Activated T-cell treated with anti-CD3 and anti-CD28 coated beads, Interleukin-2, amount 50 U/mL, for 1 hour (primary cell): ENCODE measurements around the gene PRKAB2.
"Not testable (repeated sequence)": the region's sequence is repeated elsewhere in the genome, so short reads cannot be mapped to it uniquely, and the experiment has no call there.

Source experiments
- DNase-seq: peaks from one replicate; pipeline ENCODE4 v3.0.0-alpha.2; 2020

The PRKAB2 gene

GRCh38 chr1:147171399-147172167 is 687 bp downstream of the PRKAB2 start:
- DNase-seq = no peak

DNA sequence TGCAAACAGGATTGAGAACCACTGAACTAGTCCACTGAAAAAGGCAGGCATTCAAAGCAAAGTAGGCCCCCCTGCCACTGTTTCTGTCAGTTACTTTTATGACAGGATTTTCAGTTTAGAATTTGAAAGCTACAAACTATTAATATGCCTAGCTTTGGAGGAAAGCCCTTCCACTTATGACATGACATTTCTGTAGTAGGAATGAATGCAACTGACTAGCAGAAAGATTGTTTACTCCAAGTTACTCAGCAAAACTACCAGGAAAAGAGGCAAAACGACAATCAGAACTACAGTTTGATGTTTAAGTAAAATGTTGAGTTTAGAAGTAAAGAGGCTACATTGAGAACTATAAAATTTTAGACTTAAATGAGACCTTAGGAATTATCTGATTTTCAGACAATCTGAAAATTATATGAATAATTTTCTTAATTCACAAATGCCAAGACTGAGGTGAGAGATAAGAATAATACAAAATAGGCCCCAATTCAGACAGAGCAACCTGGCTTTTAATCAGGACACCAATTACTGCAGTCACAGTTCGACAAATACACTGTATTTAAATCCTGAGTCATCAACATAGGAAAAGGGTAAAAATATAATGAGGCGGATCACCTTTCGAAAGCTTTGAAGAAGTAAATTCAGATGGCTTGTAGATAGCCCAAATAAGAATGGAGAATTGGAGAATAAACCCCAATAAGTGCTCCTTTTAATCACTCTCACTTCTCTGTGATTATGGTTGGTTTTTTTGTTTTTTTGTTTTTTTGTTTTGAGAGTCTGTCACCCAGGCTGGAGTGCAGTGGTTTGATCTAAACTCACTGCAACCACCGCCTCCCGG is 2.2 kb downstream of the PRKAB2 start:
- no peak for DNase-seq

GRCh38 chr1:147169171-147169570 is 3.1 kb downstream of the PRKAB2 start:
- no peak for DNase-seq

DNA sequence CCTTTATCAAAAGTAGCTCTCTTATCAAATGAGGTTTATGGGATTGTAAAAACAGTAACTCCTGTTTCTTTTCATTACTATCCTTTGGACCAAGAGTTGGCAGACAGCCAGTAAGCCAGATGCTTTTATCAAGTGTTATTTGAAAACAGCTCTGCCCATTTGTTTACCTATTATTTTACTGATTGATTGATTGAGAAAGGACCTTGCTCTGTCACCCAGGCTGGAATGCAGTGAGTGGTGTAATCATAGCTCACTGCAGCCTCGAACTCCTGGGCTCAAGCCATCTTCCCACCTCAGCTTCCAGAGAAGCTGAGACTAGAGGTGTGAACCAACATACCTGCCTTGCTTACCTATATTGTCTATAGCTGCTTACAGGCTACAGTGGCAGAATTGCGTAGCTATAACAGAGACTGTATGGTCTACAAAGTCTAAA is 3.6 kb downstream of the PRKAB2 start:
- no peak for DNase-seq

GRCh38 chr1:147167365-147167764 is 4.9 kb downstream of the PRKAB2 start:
- DNase-seq = no peak

DNA sequence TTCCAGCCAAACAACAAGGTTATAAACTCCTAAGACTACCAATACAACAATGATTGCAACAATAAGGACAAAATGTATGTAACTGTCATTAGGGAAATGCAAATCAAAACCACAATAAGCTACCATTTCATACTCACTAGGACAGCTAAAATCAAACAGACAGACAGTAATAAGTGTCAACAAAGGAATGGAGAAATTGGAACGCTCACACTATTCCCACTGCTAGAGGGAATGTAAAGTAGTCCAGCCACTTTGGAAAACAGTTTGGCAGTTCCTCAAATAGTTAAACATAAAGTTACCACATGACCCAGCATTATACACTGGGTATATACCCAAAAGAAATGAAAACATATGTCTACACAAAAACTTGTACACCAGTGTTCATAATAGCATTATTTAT is 9.3 kb downstream of the PRKAB2 start:
- no peak for DNase-seq

DNA sequence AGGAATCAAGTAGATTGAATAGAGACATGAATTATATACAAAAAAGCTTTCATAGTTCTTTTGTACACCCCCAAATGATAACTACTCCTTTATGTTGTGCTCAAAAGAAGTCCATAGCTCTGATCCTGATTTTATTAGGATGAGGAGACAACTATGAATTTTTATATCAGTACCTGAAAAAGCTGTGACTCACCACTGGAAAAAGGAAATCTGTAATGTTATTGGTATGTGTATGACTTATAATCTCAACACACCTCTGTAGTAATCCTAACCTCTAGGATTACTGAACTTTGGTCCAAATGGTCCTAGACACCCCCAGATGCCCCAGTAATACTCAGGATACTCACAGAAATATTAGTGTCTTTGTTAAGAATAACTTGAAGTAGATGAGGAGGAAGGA is 10.2 kb downstream of the PRKAB2 start:
- no peak for DNase-seq

GRCh38 chr1:147157116-147157515 is 15.2 kb downstream of the PRKAB2 start:
- not testable (repeated sequence) for DNase-seq

- DNase-seq = no peak
Measured at GRCh38 chr1:147156642-147157041, 15.6 kb downstream of the PRKAB2 start.

GRCh38 chr1:147152772-147153171 is 19.5 kb downstream of the PRKAB2 start:
- DNase-seq = no peak

GRCh38 chr1:147151244-147151643 is 21.0 kb downstream of the PRKAB2 start:
- no peak for DNase-seq

DNA sequence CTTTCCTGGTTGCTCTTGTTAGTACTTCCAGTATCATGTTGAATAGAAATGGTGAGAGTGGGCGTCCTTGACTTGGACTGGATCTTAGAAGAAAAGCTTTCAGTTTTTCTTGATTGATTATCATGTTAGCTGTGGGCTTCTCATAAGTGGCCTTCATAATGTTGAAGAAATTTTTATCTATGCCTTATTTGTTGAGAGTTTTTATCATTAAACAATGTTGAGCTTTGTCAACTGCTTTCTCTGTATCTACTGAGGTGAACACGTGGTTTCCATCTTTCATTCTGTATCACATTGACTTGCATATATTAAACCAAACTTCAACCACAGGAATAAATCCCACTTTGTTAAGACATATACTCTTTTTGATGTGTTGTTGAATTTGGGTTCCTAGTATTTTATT is 29.4 kb downstream of the PRKAB2 start:
- DNase-seq = no peak

- not testable (repeated sequence) for DNase-seq
Measured at GRCh38 chr1:147130721-147131120, 41.5 kb downstream of the PRKAB2 start.

DNA sequence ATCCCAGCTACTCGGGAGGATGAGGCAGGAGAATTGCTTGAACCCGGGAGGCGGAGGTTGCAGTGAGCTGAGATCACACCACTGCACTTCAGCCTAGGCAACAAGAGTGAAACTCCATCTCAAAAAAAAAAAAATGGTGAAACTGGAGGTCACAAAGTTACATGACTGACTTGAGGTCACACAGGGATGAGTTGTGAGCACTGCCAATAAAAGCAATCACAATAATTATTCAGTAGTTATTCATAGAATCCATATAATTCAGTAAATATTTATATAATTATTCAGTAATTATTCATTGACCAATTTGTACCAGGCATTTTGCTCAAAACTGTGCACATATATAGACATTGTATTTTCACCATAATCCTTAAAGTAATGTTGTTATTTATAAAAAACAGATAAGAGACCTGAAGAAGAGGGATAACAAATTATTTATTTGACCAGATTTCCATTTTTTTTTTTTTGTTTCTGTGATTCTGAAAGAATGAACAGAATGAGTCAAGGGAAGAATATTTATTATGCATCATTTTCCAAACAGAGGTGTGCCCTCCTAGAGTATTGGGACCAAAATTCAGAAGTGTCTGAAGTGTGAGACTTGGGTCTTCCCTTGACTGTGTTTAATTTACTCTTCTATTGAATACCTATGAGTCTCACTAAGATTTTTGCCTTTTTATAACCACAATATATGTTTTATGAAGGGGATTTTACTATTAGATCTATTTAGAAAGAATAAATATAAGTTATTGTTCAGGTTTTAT is 43.0 kb downstream of the PRKAB2 start:
- DNase-seq = no peak

- DNase-seq = no peak
Measured at GRCh38 chr1:147124266-147124665, 48.0 kb downstream of the PRKAB2 start.

DNA sequence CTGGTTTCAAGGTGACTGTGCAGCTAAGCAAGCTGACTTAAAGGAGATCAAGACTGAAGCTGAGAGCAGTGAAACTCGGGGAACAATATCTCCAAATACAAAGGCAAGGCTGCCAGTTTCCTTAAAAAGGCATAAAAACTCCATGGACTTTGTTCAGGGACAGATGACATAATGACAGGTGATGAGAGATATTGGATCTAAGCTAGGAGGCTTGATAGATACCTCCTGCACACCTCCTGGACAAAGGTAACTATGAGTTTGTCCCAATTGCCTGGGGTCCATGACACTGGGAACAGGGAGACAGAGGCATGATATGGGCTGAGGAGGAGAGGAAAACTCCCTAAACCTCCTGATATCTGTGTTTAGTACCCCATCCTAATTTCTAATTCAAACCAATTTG is 55.2 kb downstream of the PRKAB2 start:
- DNase-seq = no peak

GRCh38 chr1:147115496-147115895 is 56.8 kb downstream of the PRKAB2 start:
- DNase-seq = no peak

DNA sequence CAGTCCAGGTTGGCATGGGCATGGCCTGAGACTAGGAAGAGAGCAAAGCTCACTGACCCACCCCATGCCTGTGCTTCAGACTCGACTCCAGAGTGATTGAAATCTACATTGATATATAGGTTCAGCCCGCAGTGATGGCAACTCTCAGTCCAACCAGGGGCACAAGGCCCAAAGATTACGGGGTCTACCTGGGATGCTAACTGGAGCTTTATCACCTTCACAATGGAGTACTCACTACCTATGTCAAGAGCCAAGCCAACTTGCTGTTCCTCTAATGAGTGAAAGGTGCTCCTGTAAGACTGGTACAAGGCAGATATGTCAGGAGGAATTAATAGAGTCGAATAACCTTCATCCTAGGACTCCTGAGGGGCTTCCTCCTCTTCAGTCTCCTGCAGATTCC is 57.2 kb downstream of the PRKAB2 start:
- not testable (repeated sequence) for DNase-seq

DNA sequence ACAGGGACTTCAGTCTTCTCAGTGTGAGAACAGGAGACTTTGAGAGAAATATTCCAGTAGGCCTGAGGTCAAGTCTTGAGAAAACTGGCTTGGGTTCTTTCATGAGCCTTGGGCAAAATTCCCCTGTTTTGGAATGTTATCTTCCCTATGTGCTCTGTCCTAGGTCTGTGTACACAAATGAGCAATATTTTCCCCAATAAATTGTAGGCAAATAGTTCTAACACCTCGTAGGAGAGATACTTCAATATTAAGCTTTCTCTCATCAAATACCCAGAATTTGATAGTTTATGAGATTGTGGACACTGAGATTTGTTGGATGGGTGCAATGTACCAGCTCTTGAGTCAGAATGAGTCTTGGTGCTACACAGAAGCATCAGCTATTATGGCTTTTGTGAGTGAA is 57.9 kb downstream of the PRKAB2 start:
- DNase-seq = not testable (repeated sequence)

DNA sequence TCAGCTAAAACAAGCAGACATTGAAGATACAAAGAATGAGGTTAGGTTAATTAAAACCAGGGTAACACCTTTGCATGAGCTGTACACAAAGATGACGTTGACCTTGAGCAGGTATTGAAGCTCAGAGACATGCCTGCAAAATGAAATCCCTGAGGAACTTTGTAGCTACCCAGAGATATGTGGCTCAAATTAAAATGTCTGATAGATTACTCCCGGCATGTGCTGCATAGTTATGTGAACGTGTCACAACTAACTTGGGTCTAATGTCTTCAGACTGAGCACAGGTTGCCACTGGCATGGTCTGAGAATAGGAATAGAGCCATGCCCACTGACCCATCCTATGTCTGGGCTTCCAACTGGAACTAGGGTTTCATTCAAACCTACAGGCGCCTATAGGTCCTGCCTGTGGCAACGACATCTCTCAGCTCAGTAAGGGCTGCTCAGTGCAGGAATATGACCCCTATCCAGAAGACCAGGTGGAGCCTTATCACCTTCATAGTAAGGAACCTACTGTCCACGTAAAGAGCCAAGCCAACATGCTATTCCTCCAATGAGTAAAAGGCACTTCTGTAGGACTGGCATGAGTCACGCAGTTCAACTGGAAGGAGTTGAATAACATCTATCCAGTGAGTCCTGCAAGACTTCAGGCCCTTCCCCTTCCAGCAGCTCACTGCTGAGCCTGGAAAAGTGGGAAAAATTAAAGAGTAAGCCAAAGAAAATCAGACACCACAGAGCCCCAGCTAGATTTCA is 60.7 kb downstream of the PRKAB2 start:
- no peak for DNase-seq

DNA sequence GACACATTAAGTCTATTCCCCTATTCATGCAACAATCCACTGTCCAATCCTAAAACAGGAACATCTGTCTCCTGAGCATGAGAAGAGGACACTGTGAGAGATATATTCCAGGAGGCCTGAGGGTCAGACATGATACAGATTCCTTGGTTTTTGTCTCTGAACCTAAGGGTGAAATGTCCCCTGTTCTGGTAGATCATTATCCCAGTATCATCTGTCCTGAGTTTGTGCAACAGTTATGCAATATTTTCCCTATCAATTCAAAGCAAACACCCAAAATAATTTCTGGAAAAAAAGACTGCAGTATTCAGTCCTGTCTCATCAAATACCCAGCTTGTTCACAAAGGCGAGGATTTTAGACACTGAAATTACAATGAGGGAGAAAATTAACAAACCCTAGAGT is 61.4 kb downstream of the PRKAB2 start:
- no peak for DNase-seq

DNA sequence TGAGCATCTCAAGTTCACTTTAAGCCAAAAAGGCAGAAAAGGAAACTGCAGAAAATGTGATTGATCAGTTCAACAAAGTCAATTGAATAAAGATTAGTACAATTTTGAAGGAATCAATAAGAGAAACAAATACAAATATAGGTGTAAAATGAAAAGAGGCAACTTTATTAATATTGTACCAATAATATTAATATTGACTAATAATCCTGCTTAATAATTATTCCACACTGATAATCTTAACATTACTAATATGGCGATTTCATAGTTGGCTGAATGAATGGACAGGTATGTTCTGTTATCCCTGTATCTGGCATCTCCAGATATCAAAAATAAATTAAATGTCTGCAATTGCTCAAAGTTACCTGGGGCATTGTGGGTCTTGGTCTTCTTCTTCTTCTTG is 61.8 kb downstream of the PRKAB2 start:
- no peak for DNase-seq

GRCh38 chr1:147109762-147110161 is 62.5 kb downstream of the PRKAB2 start:
- no peak for DNase-seq
